ENCODE data around the gene KCNC1.

Gene KCNC1

DNA sequence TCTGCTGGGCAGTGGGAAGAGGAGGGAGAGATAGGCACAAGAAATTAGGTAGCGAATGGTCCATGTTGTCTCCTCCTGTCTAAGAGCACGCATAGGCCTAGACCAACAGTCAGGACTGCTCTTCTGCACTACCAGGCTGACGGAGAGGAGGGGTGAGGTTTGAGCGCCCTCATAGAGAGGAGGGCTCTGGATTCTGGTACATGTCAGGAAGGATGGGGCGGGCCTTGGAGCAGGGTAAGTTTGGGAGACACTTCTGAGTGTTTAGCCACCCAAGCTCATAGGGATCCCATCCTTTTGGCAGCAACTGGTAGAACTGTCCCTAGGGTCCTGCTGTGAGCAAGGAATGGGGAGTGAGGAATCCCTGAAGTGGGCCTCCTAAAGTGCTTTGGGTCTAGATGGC, 60.4 kb downstream of the KCNC1 start (continued):
- TF ChIP-seq, protein P1, sequence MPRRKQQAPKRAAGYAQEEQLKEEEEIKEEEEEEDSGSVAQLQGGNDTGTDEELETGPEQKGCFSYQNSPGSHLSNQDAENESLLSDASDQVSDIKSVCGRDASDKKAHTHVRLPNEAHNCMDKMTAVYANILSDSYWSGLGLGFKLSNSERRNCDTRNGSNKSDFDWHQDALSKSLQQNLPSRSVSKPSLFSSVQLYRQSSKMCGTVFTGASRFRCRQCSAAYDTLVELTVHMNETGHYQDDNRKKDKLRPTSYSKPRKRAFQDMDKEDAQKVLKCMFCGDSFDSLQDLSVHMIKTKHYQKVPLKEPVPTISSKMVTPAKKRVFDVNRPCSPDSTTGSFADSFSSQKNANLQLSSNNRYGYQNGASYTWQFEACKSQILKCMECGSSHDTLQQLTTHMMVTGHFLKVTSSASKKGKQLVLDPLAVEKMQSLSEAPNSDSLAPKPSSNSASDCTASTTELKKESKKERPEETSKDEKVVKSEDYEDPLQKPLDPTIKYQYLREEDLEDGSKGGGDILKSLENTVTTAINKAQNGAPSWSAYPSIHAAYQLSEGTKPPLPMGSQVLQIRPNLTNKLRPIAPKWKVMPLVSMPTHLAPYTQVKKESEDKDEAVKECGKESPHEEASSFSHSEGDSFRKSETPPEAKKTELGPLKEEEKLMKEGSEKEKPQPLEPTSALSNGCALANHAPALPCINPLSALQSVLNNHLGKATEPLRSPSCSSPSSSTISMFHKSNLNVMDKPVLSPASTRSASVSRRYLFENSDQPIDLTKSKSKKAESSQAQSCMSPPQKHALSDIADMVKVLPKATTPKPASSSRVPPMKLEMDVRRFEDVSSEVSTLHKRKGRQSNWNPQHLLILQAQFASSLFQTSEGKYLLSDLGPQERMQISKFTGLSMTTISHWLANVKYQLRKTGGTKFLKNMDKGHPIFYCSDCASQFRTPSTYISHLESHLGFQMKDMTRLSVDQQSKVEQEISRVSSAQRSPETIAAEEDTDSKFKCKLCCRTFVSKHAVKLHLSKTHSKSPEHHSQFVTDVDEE (CRISPR knock-in tag; IDR thresholded peaks at IDR 0.05), result no peak
- no peak for TF ChIP-seq ISL1 (CRISPR knock-in tag; IDR thresholded peaks at IDR 0.05)
- TF ChIP-seq PPARA (CRISPR knock-in tag; IDR thresholded peaks at IDR 0.05; ENCODE audit: borderline replicate concordance), result no peak
- TF ChIP-seq ARNTL (CRISPR knock-in tag; IDR thresholded peaks at IDR 0.05; ENCODE audit: borderline replicate concordance, low read depth), result no peak
- no peak for TF ChIP-seq GLIS3 (CRISPR knock-in tag; IDR thresholded peaks at IDR 0.05)
- TF ChIP-seq OSR1 (CRISPR knock-in tag; IDR thresholded peaks at IDR 0.05), result no peak

GRCh38 chr11:17796154-17796553, 61.6 kb downstream of the KCNC1 start:
- TF ChIP-seq PPARA (CRISPR knock-in tag; IDR thresholded peaks at IDR 0.05; ENCODE audit: borderline replicate concordance), result no peak
- TF ChIP-seq TCF4 (CRISPR knock-in tag; IDR thresholded peaks at IDR 0.05; ENCODE audit: borderline replicate concordance), result no peak
- TF ChIP-seq ZNF565 (CRISPR knock-in tag; conservative IDR thresholded peaks at IDR 0.05; ENCODE audit: low read depth), result no peak
- no peak for TF ChIP-seq RARB (CRISPR knock-in tag; IDR thresholded peaks at IDR 0.05)
- no peak for TF ChIP-seq SNAI2 (CRISPR knock-in tag; IDR thresholded peaks at IDR 0.05)
- TF ChIP-seq POU6F1 (CRISPR knock-in tag; IDR thresholded peaks at IDR 0.05; ENCODE audit: borderline replicate concordance, low read depth), result no peak
- TF ChIP-seq, protein P2, sequence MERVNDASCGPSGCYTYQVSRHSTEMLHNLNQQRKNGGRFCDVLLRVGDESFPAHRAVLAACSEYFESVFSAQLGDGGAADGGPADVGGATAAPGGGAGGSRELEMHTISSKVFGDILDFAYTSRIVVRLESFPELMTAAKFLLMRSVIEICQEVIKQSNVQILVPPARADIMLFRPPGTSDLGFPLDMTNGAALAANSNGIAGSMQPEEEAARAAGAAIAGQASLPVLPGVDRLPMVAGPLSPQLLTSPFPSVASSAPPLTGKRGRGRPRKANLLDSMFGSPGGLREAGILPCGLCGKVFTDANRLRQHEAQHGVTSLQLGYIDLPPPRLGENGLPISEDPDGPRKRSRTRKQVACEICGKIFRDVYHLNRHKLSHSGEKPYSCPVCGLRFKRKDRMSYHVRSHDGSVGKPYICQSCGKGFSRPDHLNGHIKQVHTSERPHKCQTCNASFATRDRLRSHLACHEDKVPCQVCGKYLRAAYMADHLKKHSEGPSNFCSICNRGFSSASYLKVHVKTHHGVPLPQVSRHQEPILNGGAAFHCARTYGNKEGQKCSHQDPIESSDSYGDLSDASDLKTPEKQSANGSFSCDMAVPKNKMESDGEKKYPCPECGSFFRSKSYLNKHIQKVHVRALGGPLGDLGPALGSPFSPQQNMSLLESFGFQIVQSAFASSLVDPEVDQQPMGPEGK (CRISPR knock-in tag; IDR thresholded peaks at IDR 0.05; ENCODE audit: borderline replicate concordance), result no peak
- TF ChIP-seq ZFP30 (CRISPR knock-in tag; IDR thresholded peaks at IDR 0.05), result no peak
- no peak for TF ChIP-seq OSR1 (CRISPR knock-in tag; IDR thresholded peaks at IDR 0.05)
- TF ChIP-seq GLIS3 (CRISPR knock-in tag; IDR thresholded peaks at IDR 0.05), result no peak
- no peak for TF ChIP-seq ZNF70 (CRISPR knock-in tag; IDR thresholded peaks at IDR 0.05)
- TF ChIP-seq ESRRG (CRISPR knock-in tag; IDR thresholded peaks at IDR 0.05), result no peak
- TF ChIP-seq ISL1 (CRISPR knock-in tag; IDR thresholded peaks at IDR 0.05), result no peak
- no peak for ATAC-seq

- TF ChIP-seq ZFP3 (CRISPR knock-in tag; IDR thresholded peaks at IDR 0.05), result no peak
- TF ChIP-seq ZNF8 (CRISPR knock-in tag; IDR thresholded peaks at IDR 0.05), result no peak
- TF ChIP-seq OSR1 (CRISPR knock-in tag; IDR thresholded peaks at IDR 0.05), result no peak
- TF ChIP-seq, protein P2 (CRISPR knock-in tag; IDR thresholded peaks at IDR 0.05; ENCODE audit: borderline replicate concordance), result no peak
- no peak for TF ChIP-seq RARB (CRISPR knock-in tag; IDR thresholded peaks at IDR 0.05)
- no peak for TF ChIP-seq SNAI2 (CRISPR knock-in tag; IDR thresholded peaks at IDR 0.05)
- TF ChIP-seq CREB5 (CRISPR knock-in tag; IDR thresholded peaks at IDR 0.05; ENCODE audit: low read depth), result no peak
- TF ChIP-seq ZNF70 (CRISPR knock-in tag; IDR thresholded peaks at IDR 0.05), result no peak
- no peak for TF ChIP-seq ESRRG (CRISPR knock-in tag; IDR thresholded peaks at IDR 0.05)
- TF ChIP-seq ZFP30 (CRISPR knock-in tag; IDR thresholded peaks at IDR 0.05), result no peak
- TF ChIP-seq ZNF565 (CRISPR knock-in tag; conservative IDR thresholded peaks at IDR 0.05; ENCODE audit: low read depth), result no peak
- no peak for TF ChIP-seq TOX (CRISPR knock-in tag; IDR thresholded peaks at IDR 0.05; ENCODE audit: borderline replicate concordance)
- ATAC-seq, result no peak
Observed at GRCh38 chr11:17798253-17798652, 63.7 kb downstream of the KCNC1 start.
